DOHH2 (cell line): Measurements from ENCODE around the gene POPDC3.

Experiments
- EZH2phosphoT487 ChIP-seq: fragments of 200-600 bp; sonication (generic); IDR thresholded peaks from 2 replicates; pipeline ENCODE4 v1.6.1; 2017; ENCODE audit warnings: borderline replicate concordance, mild to moderate bottlenecking, antibody characterized with exemption, low read length, moderate library complexity, mixed read lengths
- TF ChIP-seq, protein P1 (sequence below): fragments of 200-600 bp; sonication (generic); IDR thresholded peaks from one replicate; pipeline ENCODE4 v1.5.1; 2014; ENCODE audit warnings: antibody characterized with exemption, mild to moderate bottlenecking, low read depth, low read length; ENCODE audit not compliant: poor library complexity, severe bottlenecking

DNA sequence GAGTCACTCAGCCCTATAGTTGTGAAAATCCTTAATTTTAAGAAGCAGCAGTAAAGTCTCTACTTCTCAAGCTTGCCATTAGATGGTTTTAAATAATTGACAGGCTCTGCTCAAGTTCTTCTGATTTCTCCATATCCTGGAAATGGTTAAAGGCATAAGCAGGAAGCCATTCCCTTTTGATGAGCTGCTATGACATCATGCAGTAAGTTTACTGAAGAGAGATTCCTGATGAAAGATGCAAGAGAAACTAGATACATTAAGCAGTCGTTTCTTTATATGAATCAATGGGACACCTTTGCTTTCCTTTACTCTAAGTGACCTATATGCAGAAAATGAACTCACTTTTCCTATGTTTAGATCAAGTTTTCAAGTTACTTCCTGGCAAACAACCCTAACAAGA lies 9.8 kb downstream of the POPDC3 start:
- TF ChIP-seq, protein P1, sequence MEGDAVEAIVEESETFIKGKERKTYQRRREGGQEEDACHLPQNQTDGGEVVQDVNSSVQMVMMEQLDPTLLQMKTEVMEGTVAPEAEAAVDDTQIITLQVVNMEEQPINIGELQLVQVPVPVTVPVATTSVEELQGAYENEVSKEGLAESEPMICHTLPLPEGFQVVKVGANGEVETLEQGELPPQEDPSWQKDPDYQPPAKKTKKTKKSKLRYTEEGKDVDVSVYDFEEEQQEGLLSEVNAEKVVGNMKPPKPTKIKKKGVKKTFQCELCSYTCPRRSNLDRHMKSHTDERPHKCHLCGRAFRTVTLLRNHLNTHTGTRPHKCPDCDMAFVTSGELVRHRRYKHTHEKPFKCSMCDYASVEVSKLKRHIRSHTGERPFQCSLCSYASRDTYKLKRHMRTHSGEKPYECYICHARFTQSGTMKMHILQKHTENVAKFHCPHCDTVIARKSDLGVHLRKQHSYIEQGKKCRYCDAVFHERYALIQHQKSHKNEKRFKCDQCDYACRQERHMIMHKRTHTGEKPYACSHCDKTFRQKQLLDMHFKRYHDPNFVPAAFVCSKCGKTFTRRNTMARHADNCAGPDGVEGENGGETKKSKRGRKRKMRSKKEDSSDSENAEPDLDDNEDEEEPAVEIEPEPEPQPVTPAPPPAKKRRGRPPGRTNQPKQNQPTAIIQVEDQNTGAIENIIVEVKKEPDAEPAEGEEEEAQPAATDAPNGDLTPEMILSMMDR, result no peak
- TF ChIP-seq EZH2phosphoT487, result no peak
